Liver (tissue), 9 donors: ENCODE data around the gene MSI2. TPM values are rescaled to one million over a fixed set of nuclear protein-coding genes. Genes with fewer than 3 reads are reported as not detected.

Experiments
- DNase-seq: peaks from one replicate; pipeline ENCODE4 v3.0.0-alpha.2; 2017; ENCODE audit warnings: low spot score
- H3K27ac ChIP-seq, 2 donors: one replicate each; pipeline ENCODE4 v1.7.0; 2013; ENCODE audit warnings: inconsistent platforms in 2 of 2, low read length in 2 of 2, control low read depth in 1 of 2, low read depth in 1 of 2, mild to moderate bottlenecking in 1 of 2
- H3K27me3 ChIP-seq, 4 donors: one replicate each; pipeline versions ENCODE4 v1.6.1 to v1.7.0; 2013; ENCODE audit warnings: low read length in 3 of 4, inconsistent platforms in 1 of 4, mild to moderate bottlenecking in 1 of 4, moderate library complexity in 1 of 4; ENCODE audit not compliant: control insufficient read depth in 4 of 4, insufficient read depth in 4 of 4
- H3K36me3 ChIP-seq, 4 donors: one replicate each; pipeline versions ENCODE4 v1.6.1 to v1.7.0; 2013; ENCODE audit warnings: low read length in 3 of 4, mild to moderate bottlenecking in 3 of 4, low read depth in 1 of 4, moderate library complexity in 1 of 4; ENCODE audit not compliant: control insufficient read depth in 4 of 4, insufficient read depth in 3 of 4
- H3K4me1 ChIP-seq, 4 donors: one replicate each; pipeline versions ENCODE4 v1.6.1 to v1.7.0; 2013; ENCODE audit warnings: low read length in 3 of 4, mild to moderate bottlenecking in 3 of 4, moderate library complexity in 1 of 4; ENCODE audit not compliant: control insufficient read depth in 4 of 4, insufficient read depth in 4 of 4
- H3K4me3 ChIP-seq, 3 donors: one replicate each; pipeline versions ENCODE4 v1.6.1 to v1.7.0; 2013; ENCODE audit warnings: low read length in 3 of 3, control low read depth in 1 of 3, low read depth in 1 of 3, mild to moderate bottlenecking in 1 of 3
- H3K9ac ChIP-seq, 2 donors: one replicate each; pipeline ENCODE4 v1.7.0; 2013; ENCODE audit warnings: low read length in 2 of 2, mild to moderate bottlenecking in 2 of 2, moderate library complexity in 2 of 2, control low read depth in 1 of 2, low read depth in 1 of 2
- H3K9me3 ChIP-seq, 4 donors: one replicate each; pipeline versions ENCODE4 v1.6.1 to v1.7.0; 2013; ENCODE audit warnings: low read length in 3 of 4; ENCODE audit not compliant: control insufficient read depth in 4 of 4
- EGR1 ChIP-seq, 2 donors: IDR thresholded peaks; 2 replicates each; pipeline ENCODE4 v1.6.1; 2016 to 2018; ENCODE audit warnings: antibody characterized with exemption in 2 of 2, low read depth in 2 of 2
- FOXA1 ChIP-seq: IDR thresholded peaks from 2 replicates; pipeline ENCODE4 v1.6.1; 2016; ENCODE audit warnings: antibody characterized with exemption
- FOXA2 ChIP-seq: IDR thresholded peaks from 2 replicates; pipeline ENCODE4 v1.6.1; 2016; ENCODE audit warnings: antibody characterized with exemption
- GABPA ChIP-seq, 2 donors: IDR thresholded peaks in 1 of 2; conservative IDR thresholded peaks in 1 of 2; 2 replicates each; pipeline ENCODE4 v1.6.1; 2016; ENCODE audit warnings: antibody characterized with exemption in 2 of 2, mild to moderate bottlenecking in 1 of 2, moderate library complexity in 1 of 2
- HNF4A ChIP-seq, 2 donors: conservative IDR thresholded peaks; 2 replicates each; pipeline ENCODE4 v1.6.1; 2016; ENCODE audit warnings: antibody characterized with exemption in 2 of 2, mild to moderate bottlenecking in 2 of 2
- RAD21 ChIP-seq, 2 donors: IDR thresholded peaks; 2 replicates each; pipeline ENCODE4 v1.6.1; 2016; ENCODE audit warnings: antibody characterized with exemption in 2 of 2, mild to moderate bottlenecking in 2 of 2
- SP1 ChIP-seq: IDR thresholded peaks from 2 replicates; pipeline ENCODE4 v1.6.1; 2018; ENCODE audit warnings: antibody characterized with exemption, mild to moderate bottlenecking
- TAF1 ChIP-seq: conservative IDR thresholded peaks from 2 replicates; pipeline ENCODE4 v1.6.1; 2016; ENCODE audit warnings: antibody characterized with exemption, mild to moderate bottlenecking
- YY1 ChIP-seq: IDR thresholded peaks from 2 replicates; pipeline ENCODE4 v1.6.1; 2016; ENCODE audit warnings: antibody characterized with exemption, mild to moderate bottlenecking
- WGBS: extraction: QIAGEN DNeasy Blood & Tissue Kit; methylation state at CpG from one replicate; pipeline ENCODE4 v1.1.7; 2013; 5-methylcytosine and 5-hydroxymethylcytosine counted together
- polyA plus RNA-seq, 2 donors: library from polyadenylated mRNA; stranded (reverse) in 1 of 2; unstranded in 1 of 2; fragments of 200-250 nt in 1 of 2; fragments of >200 nt in 1 of 2; fragmentation: Nextera tagmentation in 1 of 2; extraction: Ambion mirVana in 1 of 2; gene quantifications; one replicate each; pipeline versions ENCODE4 v1.2.1 to v1.2.3, GENCODE V29; 2013 to 2015
- total RNA-seq, 2 donors: library from RNA; depleted of rRNA; stranded (reverse); fragments of >200 nt; gene quantifications; one replicate each; pipeline ENCODE4 v1.2.3, GENCODE V29; 2014
- TF ChIP-seq, protein P1 (sequence below): fragments of 150-350 bp; IDR thresholded peaks from 2 replicates; pipeline ENCODE4 v1.5.1; 2017; ENCODE audit warnings: improper control_type of control experiment, low read depth, low read length; ENCODE audit not compliant: missing input control
- TF ChIP-seq, protein P2 (sequence below): IDR thresholded peaks from 2 replicates; pipeline ENCODE4 v1.6.1; 2016; ENCODE audit warnings: antibody characterized with exemption
- TF ChIP-seq, protein P3 (sequence below): IDR thresholded peaks from 2 replicates; pipeline ENCODE4 v1.6.1; 2016; ENCODE audit warnings: antibody characterized with exemption, mild to moderate bottlenecking
- TF ChIP-seq, protein P4 (sequence below): IDR thresholded peaks from 2 replicates; pipeline ENCODE4 v1.6.1; 2016; ENCODE audit warnings: antibody characterized with exemption
- donor health status: healthy.
- donor health status: healthy.
- donor health status: healthy.
- donor health status: healthy.
- donor health status: healthy.

MSI2 gene
- total and polyA plus RNA-seq, 4 donors = 5.7 to 15.6 (median 9.2) TPM

DNA sequence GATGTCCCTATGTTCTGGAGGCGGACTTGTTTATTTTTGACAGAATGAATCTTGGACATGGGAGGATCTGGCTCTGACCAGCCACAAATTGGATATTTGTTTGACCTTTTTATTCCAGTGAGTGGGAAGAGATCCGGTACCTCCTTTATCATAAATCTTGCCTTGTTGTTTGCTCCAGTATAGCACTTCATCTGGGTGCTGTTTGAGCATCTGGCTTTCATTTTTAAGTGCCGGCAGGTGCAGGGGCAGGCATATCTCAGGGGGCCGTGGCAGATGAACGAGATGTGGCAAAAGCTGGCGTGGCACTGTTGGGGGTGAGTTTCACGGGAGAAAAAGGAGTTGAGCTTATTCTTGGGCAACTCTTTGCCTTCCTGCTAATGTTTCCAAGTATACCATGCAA, 37.8 kb downstream of the MSI2 start:
- no peak overlapping the region for H3K9ac ChIP-seq
- 92% methylated on average over 7 of the region's 7 CpGs for WGBS
- H3K27ac ChIP-seq = no peak overlapping the region
- TF ChIP-seq, protein P1, sequence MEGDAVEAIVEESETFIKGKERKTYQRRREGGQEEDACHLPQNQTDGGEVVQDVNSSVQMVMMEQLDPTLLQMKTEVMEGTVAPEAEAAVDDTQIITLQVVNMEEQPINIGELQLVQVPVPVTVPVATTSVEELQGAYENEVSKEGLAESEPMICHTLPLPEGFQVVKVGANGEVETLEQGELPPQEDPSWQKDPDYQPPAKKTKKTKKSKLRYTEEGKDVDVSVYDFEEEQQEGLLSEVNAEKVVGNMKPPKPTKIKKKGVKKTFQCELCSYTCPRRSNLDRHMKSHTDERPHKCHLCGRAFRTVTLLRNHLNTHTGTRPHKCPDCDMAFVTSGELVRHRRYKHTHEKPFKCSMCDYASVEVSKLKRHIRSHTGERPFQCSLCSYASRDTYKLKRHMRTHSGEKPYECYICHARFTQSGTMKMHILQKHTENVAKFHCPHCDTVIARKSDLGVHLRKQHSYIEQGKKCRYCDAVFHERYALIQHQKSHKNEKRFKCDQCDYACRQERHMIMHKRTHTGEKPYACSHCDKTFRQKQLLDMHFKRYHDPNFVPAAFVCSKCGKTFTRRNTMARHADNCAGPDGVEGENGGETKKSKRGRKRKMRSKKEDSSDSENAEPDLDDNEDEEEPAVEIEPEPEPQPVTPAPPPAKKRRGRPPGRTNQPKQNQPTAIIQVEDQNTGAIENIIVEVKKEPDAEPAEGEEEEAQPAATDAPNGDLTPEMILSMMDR = no peak
- TF ChIP-seq FOXA2 (no peak), HNF4A (conservative IDR thresholded peaks at IDR 0.05) (no peak)
- no peak for DNase-seq
- peaks cover 0 to 6% (median 3%) of the 10 kb centered on the region in 4 donors for H3K36me3 ChIP-seq
- no peaks in the 10 kb centered on the region for H3K27me3 ChIP-seq
- no peaks in the 10 kb centered on the region for H3K4me1 ChIP-seq
- H3K4me3 ChIP-seq = no peak overlapping the region
- no peaks in the 10 kb centered on the region for H3K9me3 ChIP-seq

DNA sequence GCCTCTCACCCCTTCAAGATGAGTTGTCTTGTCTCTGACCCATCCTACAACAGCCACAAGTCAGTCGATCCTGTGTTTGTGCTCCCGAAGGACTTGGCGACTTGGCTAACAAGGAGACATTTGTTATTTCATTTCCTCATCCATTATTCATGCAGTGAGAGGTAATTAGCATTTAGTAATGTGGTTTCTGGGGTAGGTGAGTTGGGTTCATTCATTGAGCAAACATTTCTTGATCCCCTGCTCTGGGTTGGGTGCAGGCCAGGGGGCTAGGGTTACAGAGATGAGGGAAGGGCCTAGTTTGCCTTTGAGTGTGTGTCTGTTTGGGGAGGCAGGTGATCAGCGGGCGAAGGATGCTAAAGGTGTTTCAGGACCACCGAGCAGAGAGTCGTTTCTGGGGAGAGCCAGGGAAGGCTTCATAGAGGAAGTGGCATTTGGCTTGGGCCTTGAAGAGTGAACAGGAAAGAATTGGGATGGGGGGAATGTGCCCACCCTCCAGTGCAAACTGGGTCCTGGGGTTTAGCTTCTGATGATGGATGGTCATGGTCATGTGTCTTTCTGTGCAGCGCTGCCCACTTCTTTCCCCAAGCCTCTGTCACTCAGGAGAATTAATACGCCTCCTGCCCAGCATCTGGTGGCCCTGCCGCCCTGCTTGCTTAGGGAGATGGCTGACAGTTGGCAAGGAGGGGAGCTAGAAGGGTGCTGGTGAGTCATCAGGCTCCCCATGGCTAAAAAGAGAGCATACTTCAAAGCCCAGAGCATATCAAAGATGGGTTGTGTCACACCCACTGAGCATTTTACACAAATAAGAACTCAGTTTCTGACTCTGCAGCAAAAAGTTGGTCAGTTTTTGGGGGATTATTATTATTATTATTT, 38.5 kb downstream of the MSI2 start:
- no peak for TF ChIP-seq RAD21 (IDR thresholded peaks at IDR 0.05)
- no peak for TF ChIP-seq SP1
- no peak for TF ChIP-seq HNF4A (conservative IDR thresholded peaks at IDR 0.05)
- H3K27ac ChIP-seq = no peak overlapping the region
- no peak overlapping the region for H3K9ac ChIP-seq
- no peak for DNase-seq
- H3K36me3 ChIP-seq = peaks cover 0 to 6% (median 3%) of the 10 kb centered on the region in 4 donors
- no peak overlapping the region for H3K4me3 ChIP-seq
- H3K9me3 ChIP-seq = no peaks in the 10 kb centered on the region
- H3K4me1 ChIP-seq = no peaks in the 10 kb centered on the region
- WGBS = 91% methylated on average over 10 of the region's 10 CpGs
- no peaks in the 10 kb centered on the region for H3K27me3 ChIP-seq

DNA sequence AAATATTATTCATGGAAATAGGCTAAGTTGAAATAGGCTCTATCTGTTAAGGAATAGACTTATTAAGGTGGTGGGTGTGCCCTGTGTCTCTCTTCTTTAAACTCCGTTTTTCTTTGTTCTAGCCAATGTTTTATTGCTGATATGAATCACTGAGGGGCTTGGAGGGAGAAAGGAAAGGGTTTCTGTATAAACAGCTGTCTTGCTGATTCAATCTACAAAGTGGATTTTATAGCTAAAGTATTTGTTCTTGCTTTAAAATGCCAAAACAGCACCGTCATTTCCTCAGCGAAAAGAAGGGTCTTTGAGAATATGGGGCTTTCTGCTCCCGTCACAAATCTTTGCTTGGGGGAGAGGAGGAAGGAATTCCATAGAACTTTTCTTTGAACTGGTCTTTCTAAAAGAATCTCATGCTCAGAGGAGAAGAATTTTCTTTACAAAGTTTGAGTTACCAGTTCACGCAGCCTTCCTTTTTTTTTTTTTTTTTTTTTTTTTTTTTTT, 39.3 kb downstream of the MSI2 start:
- DNase-seq = no peak

More for the DNA sequence above, 39.3 kb downstream of the MSI2 start:
- no peak overlapping the region for H3K9ac ChIP-seq
- H3K9me3 ChIP-seq = no peaks in the 10 kb centered on the region
- TF ChIP-seq YY1 (no peak), GABPA (IDR thresholded peaks at IDR 0.05 in 1 of 2, conservative IDR thresholded peaks at IDR 0.05 in 1 of 2) (no peak), RAD21 (IDR thresholded peaks at IDR 0.05) (no peak), FOXA2 (no peak), TAF1 (no peak), FOXA1 (no peak), EGR1 (IDR thresholded peaks at IDR 0.05; ENCODE audit: low read depth in 2 of 2) (no peak)
- TF ChIP-seq, protein P1 = no peak
- TF ChIP-seq, protein P2, sequence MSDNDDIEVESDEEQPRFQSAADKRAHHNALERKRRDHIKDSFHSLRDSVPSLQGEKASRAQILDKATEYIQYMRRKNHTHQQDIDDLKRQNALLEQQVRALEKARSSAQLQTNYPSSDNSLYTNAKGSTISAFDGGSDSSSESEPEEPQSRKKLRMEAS = no peak
- TF ChIP-seq, protein P3, sequence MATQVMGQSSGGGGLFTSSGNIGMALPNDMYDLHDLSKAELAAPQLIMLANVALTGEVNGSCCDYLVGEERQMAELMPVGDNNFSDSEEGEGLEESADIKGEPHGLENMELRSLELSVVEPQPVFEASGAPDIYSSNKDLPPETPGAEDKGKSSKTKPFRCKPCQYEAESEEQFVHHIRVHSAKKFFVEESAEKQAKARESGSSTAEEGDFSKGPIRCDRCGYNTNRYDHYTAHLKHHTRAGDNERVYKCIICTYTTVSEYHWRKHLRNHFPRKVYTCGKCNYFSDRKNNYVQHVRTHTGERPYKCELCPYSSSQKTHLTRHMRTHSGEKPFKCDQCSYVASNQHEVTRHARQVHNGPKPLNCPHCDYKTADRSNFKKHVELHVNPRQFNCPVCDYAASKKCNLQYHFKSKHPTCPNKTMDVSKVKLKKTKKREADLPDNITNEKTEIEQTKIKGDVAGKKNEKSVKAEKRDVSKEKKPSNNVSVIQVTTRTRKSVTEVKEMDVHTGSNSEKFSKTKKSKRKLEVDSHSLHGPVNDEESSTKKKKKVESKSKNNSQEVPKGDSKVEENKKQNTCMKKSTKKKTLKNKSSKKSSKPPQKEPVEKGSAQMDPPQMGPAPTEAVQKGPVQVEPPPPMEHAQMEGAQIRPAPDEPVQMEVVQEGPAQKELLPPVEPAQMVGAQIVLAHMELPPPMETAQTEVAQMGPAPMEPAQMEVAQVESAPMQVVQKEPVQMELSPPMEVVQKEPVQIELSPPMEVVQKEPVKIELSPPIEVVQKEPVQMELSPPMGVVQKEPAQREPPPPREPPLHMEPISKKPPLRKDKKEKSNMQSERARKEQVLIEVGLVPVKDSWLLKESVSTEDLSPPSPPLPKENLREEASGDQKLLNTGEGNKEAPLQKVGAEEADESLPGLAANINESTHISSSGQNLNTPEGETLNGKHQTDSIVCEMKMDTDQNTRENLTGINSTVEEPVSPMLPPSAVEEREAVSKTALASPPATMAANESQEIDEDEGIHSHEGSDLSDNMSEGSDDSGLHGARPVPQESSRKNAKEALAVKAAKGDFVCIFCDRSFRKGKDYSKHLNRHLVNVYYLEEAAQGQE = no peak
- TF ChIP-seq, protein P4, sequence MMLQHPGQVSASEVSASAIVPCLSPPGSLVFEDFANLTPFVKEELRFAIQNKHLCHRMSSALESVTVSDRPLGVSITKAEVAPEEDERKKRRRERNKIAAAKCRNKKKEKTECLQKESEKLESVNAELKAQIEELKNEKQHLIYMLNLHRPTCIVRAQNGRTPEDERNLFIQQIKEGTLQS = no peak
- no peaks in the 10 kb centered on the region for H3K4me1 ChIP-seq
- H3K27me3 ChIP-seq = no peaks in the 10 kb centered on the region
- no peak overlapping the region for H3K27ac ChIP-seq
- 83% methylated on average over 5 of the region's 5 CpGs for WGBS
- H3K36me3 ChIP-seq = peaks cover under 1 to 6% (median 4%) of the 10 kb centered on the region in 4 donors
- H3K4me3 ChIP-seq = no peak overlapping the region
